Right lobe of liver (tissue), 4 donors: ENCODE data around the gene ADTRP.

ENCODE experiments used
- CTCF ChIP-seq, 4 donors: fragments of 200-600 bp in 3 of 4; fragments of 450-650 bp in 1 of 4; IDR thresholded peaks; one replicate each; pipeline versions ENCODE4 v1.5.1 to v1.8.0; 2016 to 2022; ENCODE audit warnings: antibody characterized with exemption in 4 of 4, mild to moderate bottlenecking in 2 of 4
- POLR2A ChIP-seq: fragments of 450-650 bp; IDR thresholded peaks from one replicate; pipeline ENCODE4 v1.6.1; 2017; ENCODE audit warnings: antibody characterized with exemption, mild to moderate bottlenecking
- donor health status: DM: no; HTN: no; CAD: no.
- donor health status: DM: no; HTN: no; CAD: no.
- donor health status: DM: no; HTN: yes; CAD: no.

- TF ChIP-seq POLR2A: no peak
- no peak for TF ChIP-seq CTCF (IDR thresholded peaks at IDR 0.05)
These were observed 567 bp downstream of the ADTRP start for GRCh38 chr6:11778036-11778435.
